Ishikawa (cell line): Measurements from ENCODE around the gene GRIK1.

ENCODE experiments used
- CEBPB ChIP-seq: IDR thresholded peaks from 2 replicates; pipeline ENCODE4 v1.6.1; 2012
- EP300 ChIP-seq: IDR thresholded peaks from 2 replicates; pipeline ENCODE4 v1.6.1; 2012; ENCODE audit warnings: borderline replicate concordance
- NFIC ChIP-seq: IDR thresholded peaks from 2 replicates; pipeline ENCODE4 v1.6.1; 2012
- REST ChIP-seq: IDR thresholded peaks from 2 replicates; pipeline ENCODE4 v1.6.1; 2012; ENCODE audit warnings: low read depth, mild to moderate bottlenecking
- USF1 ChIP-seq: IDR thresholded peaks from 2 replicates; pipeline ENCODE4 v1.6.1; 2012

- TF ChIP-seq CEBPB (no peak), REST (no peak), NFIC (no peak), USF1 (no peak), EP300 (no peak)
Measured at GRCh38 chr21:29637553-29637952, 302.2 kb downstream of the GRIK1 start.
